Femur (tissue), 1 donor: ENCODE results near the gene KBTBD4.
A peak's percentile ranks its signal among the peaks of the same experiment; 100 is the strongest.
"Not testable (repeated sequence)": the region's sequence is repeated elsewhere in the genome, so short reads cannot be mapped to it uniquely, and the experiment has no call there.

Experiments
- DNase-seq: peaks from one replicate; pipeline ENCODE4 v3.0.0-alpha.2; 2017

KBTBD4 gene

GRCh38 chr11:47589977-47590861, 11.4 kb upstream of the KBTBD4 start:
- DNase-seq = peak; percentile 82

GRCh38 chr11:47589584-47589976, 10.8 kb upstream of the KBTBD4 start:
- peak; percentile 53 for DNase-seq

- no peak for DNase-seq
Observed at GRCh38 chr11:47589118-47589517, 10.3 kb upstream of the KBTBD4 start.

DNA sequence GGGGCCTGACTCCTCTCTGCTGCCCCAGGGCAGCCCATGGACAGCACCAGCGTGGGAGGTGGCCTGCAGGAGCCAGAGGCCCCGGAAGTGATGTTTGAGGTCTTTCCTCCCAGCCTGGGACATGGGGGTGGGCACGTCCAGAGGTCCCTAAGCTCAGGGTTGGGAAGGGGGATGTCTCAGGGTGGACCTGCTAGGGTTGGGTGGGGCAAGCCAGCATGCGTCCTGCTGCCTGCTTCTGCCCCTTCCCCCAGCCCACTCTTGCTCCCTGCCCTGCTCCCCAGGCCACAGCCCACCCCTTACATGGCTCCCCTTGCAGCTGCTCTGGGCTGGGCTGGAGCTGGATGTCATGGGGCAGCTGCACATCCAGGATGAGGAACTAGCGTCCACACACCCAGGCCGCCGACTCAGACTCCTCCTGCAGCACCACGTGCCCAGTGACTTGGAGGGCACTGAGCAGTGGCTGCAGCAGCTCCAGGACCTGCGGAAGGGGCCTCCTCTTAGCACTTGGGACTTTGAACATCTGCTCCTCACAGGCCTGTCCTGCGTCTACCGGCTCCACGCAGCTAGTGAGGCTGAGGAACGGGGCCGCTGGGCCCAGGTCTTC, 9.1 kb upstream of the KBTBD4 start:
- peak; percentile 77 for DNase-seq

DNA sequence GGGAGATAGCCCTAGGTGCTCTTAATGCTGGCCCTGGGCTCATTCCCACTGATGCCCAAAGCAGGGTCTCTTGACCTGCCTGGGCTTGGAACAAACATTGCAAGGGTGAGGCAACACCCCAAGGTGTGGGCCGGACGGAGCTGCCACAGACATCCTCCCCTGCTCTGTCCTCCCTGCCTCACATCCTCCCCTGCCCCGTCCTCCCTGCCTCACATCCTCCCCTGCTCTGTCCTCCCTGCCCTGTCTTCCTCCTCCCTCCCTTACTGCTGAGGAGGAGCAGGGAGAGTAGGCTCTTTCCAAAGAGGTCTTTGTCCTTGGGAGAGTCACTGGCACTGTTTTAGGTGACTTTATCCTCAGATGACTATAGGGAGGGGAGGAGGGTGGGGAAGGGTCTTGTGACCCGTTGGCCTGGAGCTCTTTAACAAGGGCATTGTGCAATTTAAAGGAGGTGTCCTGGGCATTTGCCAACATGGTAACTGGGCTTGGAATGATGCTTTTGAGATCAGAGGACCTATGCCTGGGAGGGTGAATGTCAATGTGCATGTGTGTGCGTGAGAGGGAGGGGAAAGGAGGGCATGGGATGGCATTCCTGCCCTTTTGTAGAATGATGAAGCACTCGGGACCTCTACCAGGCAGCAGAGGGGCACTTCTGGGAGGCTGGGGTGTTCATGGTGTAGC, 8.4 kb upstream of the KBTBD4 start:
- DNase-seq = no peak

- DNase-seq = peak; percentile 86
Observed at GRCh38 chr11:47586098-47586855, 7.5 kb upstream of the KBTBD4 start, which contains the start of gene FAM180B. FAM180B (plus strand) TSS chr11:47586678; CDS start chr11:47586769, 91 bp downstream.

DNA sequence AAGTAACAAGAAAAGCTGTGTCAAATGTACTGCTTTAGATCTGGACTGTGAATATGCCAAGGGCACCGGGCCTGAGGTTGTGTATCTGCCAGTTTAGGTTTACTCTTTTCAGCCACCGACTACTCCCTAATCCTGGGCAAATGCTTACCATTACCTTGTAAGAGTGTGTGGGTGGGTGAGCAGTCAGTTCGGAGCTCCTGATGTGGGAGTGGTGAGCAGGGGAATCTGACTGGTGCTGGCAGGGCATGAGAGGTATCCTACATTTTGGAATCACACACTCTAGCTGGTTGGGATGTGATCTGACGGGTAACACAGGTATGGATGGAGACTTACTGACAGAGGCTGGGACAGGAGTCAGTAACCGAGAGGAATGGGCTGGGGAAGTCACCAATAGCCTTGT, 5.1 kb upstream of the KBTBD4 start:
- no peak for DNase-seq

- DNase-seq = no peak
Observed at GRCh38 chr11:47577460-47578041, 1.2 kb downstream of the KBTBD4 start.

DNA sequence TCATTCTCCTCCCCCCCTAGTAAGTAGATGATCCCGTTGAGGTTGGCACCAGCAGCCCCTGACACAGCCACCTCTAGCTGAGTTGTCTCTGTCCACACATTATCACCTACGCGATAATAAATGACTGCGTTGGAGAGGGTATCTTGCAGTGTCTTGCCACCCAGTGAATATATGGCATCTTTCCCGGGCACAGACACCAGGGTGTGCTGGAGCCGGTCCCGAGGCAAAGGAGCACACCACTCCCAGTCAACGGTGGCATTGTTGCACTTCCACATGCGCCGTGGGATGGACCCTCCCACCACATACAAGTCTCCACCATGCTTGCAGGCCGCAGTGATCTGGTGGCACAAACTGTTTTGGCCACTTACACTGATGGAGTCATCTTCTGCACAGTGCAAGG, 5.4 kb downstream of the KBTBD4 start:
- DNase-seq = no peak

DNA sequence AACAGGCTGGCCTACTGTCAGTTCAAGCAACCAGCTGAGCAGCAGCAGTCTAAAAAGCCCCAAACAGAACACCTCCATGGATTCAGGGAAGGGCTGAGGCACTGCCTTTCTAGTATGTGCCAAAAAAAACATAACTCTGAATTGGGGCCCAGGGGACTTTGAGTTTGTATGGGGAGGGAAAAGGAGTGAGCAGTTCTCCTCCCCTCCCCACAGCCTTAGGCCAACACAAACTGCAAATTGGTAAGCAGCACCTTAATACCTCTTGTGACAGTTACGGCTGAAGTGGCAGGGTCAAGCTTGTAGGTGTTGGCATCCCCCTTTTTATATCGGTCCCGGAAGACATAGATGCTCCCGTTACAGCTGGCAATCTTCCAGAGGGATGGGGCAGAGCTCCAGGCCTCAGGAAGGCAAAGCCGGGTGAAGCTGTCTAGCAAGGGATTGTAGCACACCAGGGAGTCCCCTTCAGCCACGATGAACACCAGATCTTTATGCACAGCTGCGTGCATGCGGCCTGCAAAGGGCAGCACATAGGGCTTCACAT, 6.0 kb downstream of the KBTBD4 start:
- DNase-seq = no peak

- no peak for DNase-seq
Observed at GRCh38 chr11:47571895-47572294, 6.9 kb downstream of the KBTBD4 start.

DNA sequence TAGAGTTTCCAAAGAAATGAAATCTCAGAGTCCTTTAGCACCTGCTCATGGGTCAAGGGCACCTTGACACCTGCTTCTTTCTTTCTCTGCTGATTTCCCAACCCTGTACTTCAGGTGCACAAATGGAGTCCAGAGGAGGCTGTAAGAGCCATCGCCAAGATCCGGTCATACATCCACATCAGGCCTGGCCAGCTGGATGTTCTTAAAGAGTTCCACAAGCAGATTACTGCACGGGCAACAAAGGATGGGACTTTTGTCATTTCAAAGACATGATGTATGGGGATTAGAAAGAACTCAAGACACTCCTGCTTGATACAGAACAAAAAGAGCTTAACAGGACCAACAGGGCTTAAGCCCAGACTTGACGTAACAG, 7.4 kb downstream of the KBTBD4 start:
- DNase-seq = no peak

GRCh38 chr11:47570651-47571356, 8.0 kb downstream of the KBTBD4 start:
- DNase-seq = no peak

GRCh38 chr11:47569646-47570045, 9.1 kb downstream of the KBTBD4 start:
- no peak for DNase-seq

DNA sequence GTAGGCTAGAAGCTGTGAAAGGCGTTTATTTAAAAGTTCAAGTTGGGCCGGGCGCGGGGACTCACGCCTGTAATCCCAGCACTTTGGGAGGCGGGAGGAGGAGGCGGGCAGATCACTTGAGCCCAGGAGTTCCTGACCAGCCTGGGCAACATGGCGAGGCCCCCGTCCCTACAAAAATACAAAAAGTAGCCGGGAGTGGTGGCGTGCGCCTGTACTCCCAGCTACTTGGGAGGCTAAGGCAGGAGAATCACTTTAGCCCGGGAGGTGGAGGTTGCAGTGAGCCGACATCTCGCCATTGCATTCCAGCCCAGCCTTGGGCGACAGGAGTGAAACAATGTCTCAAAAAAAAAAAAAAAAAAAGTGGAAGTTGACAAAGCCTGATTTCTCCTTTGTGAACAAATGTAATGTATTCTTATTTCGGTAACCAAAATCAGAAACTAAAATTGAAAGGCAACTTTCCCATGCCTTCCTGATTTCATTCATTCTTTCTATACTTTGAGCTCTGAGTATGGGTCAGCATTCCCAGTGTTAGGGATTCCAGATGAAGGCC, 12.5 kb downstream of the KBTBD4 start:
- no peak for DNase-seq

DNA sequence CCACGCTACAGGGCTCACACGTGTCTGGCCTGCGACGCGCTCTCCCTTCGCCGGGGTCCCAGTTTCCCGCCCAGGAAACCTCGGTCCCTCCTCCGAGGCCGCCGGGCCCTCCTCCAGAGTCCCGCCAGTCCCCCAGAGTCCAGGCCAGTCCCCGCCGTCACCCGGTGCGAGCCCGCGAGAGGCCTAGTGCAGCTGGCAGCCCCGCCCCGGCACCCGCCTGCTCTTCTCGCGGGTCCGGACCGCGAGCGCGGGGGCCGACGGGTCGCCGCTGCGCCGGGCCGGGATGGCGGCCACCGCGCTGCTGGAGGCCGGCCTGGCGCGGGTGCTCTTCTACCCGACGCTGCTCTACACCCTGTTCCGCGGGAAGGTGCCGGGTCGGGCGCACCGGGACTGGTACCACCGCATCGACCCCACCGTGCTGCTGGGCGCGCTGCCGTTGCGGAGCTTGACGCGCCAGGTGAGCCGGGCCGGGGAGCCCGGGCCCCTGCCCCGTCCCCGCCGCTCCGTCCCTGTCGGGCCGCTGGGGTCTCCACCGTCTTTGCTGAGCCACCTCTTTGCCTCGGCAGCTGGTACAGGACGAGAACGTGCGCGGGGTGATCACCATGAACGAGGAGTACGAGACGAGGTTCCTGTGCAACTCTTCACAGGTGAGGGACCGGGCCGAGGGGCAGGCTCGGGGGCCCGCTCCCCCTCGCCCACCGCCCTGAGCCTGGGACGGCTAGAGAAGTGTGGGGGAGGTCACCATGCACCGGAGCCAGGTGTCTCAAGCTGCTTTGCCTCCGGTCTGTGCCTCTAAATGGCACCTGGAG, 13.2 kb downstream of the KBTBD4 start, which contains the start of gene PTPMT1:
Gene PTPMT1, plus strand, starts transcription at position 260 of the 809 bp plus-strand sequence. Its CDS starts 24 bp downstream, at position 284.
- peak; percentile 85 for DNase-seq

- DNase-seq = no peak
Observed at GRCh38 chr11:47564933-47565339, 13.8 kb downstream of the KBTBD4 start.

DNA sequence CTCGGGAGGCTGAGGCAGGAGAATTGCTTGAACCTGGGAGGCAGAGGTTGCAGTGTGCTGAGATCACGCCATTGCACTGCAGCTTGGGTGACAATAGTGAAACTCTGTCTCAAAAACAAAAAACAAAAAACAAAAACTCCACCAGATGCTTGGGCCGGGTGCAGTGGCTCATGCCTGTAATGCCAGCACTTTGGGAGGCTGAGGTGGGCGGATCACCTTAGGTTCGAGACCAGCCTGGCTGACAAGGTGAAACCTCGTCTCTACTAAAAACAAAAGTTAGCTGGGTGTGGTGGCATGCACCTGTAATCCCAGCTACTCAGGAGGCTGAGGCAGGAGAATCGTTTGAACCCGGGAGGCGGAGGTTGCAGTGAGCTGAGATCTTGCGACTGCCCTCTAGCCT, 14.4 kb downstream of the KBTBD4 start:
- DNase-seq = not testable (repeated sequence)

DNA sequence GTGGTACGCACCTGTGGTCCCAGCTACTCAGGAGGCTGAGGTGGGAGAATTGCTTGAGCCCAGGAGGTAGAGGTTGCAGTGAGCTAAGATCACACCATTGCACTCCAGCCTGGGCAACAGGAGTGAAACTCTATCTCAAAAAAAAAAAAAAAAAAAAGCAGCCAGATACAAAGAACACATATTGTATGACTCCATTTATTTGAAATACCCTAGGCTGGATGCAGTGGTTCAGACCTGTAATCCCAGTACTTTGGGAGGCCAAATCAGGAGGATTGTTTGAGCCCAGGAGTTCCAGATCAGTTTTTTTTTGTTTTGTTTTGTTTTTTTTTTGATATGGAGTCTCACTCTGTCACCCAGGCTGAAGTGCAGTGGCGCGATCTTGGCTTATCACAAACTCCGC, 16.4 kb downstream of the KBTBD4 start:
- DNase-seq = not testable (repeated sequence)

DNA sequence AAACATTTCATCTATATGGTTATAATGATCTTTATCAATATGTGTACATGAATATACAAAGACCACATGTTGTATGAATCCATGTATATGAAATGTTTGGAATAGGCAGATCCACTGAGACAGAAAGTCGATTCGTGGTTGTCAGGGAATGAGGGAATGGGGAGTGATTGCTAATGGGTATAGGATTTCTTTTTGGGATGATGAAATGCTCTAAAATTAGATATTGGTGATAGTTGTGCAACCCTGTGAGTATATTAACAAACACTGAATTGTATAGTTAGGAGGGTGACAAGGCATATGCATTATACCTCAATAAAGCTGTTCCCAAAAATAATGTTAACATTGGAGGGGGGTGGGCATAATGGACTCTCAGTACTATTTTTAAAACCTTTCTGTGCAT, 18.3 kb downstream of the KBTBD4 start:
- no peak for DNase-seq
